Measurements from ENCODE around the gene JMJD8.

GRCh38 chr16:693364-693763, 9.2 kb upstream of the JMJD8 start:
- TF ChIP-seq, protein P1, sequence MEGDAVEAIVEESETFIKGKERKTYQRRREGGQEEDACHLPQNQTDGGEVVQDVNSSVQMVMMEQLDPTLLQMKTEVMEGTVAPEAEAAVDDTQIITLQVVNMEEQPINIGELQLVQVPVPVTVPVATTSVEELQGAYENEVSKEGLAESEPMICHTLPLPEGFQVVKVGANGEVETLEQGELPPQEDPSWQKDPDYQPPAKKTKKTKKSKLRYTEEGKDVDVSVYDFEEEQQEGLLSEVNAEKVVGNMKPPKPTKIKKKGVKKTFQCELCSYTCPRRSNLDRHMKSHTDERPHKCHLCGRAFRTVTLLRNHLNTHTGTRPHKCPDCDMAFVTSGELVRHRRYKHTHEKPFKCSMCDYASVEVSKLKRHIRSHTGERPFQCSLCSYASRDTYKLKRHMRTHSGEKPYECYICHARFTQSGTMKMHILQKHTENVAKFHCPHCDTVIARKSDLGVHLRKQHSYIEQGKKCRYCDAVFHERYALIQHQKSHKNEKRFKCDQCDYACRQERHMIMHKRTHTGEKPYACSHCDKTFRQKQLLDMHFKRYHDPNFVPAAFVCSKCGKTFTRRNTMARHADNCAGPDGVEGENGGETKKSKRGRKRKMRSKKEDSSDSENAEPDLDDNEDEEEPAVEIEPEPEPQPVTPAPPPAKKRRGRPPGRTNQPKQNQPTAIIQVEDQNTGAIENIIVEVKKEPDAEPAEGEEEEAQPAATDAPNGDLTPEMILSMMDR (IDR thresholded peaks at IDR 0.05), result no peak
- TF ChIP-seq POLR2A (IDR thresholded peaks at IDR 0.05), result no peak

Measured in vagina (tissue), 2 donors.